IPS DF 4.7 (cell line): ENCODE measurements around the gene SUOX.
"Not testable (repeated sequence)": the region's sequence is repeated elsewhere in the genome, so short reads cannot be mapped to it uniquely, and the experiment has no call there.

Experiments used
- DNase-seq: peaks from one replicate; pipeline ENCODE4 v3.0.0-alpha.2; 2013; ENCODE audit warnings: low spot score; ENCODE audit errors: extremely low read depth

The SUOX gene

GRCh38 chr12:55996715-55997534 is at the start of gene SUOX:
Gene SUOX, plus strand, starts transcription at chr12:55997276. Its CDS starts 4,946 bp downstream, at chr12:56002222.
- peak; percentile 95 for DNase-seq

- no peak for DNase-seq
Observed at GRCh38 chr12:55955344-55955743, 41.7 kb upstream of the SUOX start.

- DNase-seq: no peak
Observed at GRCh38 chr12:55955800-55956508, 41.1 kb upstream of the SUOX start.

GRCh38 chr12:55957106-55957859 is 39.8 kb upstream of the SUOX start:
- no peak for DNase-seq

GRCh38 chr12:55963760-55964159 is 33.3 kb upstream of the SUOX start:
- no peak for DNase-seq

GRCh38 chr12:55965240-55965639 is 31.8 kb upstream of the SUOX start:
- no peak for DNase-seq

GRCh38 chr12:55965941-55966407 is 31.1 kb upstream of the SUOX start, which contains the start of gene PMEL:
Gene PMEL, minus strand, starts transcription at chr12:55966042. Its CDS starts 31 bp downstream, at chr12:55966011.
- DNase-seq: no peak

GRCh38 chr12:55966408-55967281 is 30.4 kb upstream of the SUOX start, which contains the start of gene CDK2:
Gene CDK2, plus strand, starts transcription at chr12:55966830. Its CDS starts 179 bp downstream, at chr12:55967009.
- DNase-seq: no peak

GRCh38 chr12:55969356-55969755 is 27.7 kb upstream of the SUOX start:
- DNase-seq: no peak

- no peak for DNase-seq
Observed at GRCh38 chr12:55970775-55971174, 26.3 kb upstream of the SUOX start.

GRCh38 chr12:55972042-55972441 is 25.0 kb upstream of the SUOX start:
- DNase-seq: no peak

GRCh38 chr12:55972456-55972855 is 24.6 kb upstream of the SUOX start:
- no peak for DNase-seq

GRCh38 chr12:55972911-55973598 is 24.0 kb upstream of the SUOX start:
- no peak for DNase-seq

- peak; percentile 100 for DNase-seq
Observed at GRCh38 chr12:55973599-55974307, 23.3 kb upstream of the SUOX start, which contains the start of gene RAB5B. Gene RAB5B, plus strand, starts transcription at chr12:55974078. Its CDS starts 12,883 bp downstream, at chr12:55986961.

GRCh38 chr12:55974308-55974730 is 22.8 kb upstream of the SUOX start:
- DNase-seq: no peak

GRCh38 chr12:55978393-55978792 is 18.7 kb upstream of the SUOX start:
- DNase-seq: no peak

GRCh38 chr12:55979069-55979468 is 18.0 kb upstream of the SUOX start:
- DNase-seq: no peak

GRCh38 chr12:55981882-55982281 is 15.2 kb upstream of the SUOX start:
- DNase-seq: not testable (repeated sequence)

- no peak for DNase-seq
Observed at GRCh38 chr12:55982319-55982936, 14.6 kb upstream of the SUOX start.
